HL-60 (cell line): ENCODE data around the gene NEK8.

Source experiments
- GABPA ChIP-seq: IDR thresholded peaks from 2 replicates; pipeline ENCODE4 v1.6.1; 2012; ENCODE audit warnings: low read depth
- REST ChIP-seq: IDR thresholded peaks from 2 replicates; pipeline ENCODE4 v1.6.1; 2012; ENCODE audit warnings: low read depth; ENCODE audit not compliant: insufficient replicate concordance
- TF ChIP-seq, protein P1 (sequence below): IDR thresholded peaks from one replicate; pipeline ENCODE4 v1.5.1; 2011; ENCODE audit warnings: low read length, control low read depth, inconsistent platforms; ENCODE audit not compliant: insufficient read depth

GRCh38 chr17:28783161-28783560 is 54.6 kb downstream of the NEK8 start:
- TF ChIP-seq, protein P1, sequence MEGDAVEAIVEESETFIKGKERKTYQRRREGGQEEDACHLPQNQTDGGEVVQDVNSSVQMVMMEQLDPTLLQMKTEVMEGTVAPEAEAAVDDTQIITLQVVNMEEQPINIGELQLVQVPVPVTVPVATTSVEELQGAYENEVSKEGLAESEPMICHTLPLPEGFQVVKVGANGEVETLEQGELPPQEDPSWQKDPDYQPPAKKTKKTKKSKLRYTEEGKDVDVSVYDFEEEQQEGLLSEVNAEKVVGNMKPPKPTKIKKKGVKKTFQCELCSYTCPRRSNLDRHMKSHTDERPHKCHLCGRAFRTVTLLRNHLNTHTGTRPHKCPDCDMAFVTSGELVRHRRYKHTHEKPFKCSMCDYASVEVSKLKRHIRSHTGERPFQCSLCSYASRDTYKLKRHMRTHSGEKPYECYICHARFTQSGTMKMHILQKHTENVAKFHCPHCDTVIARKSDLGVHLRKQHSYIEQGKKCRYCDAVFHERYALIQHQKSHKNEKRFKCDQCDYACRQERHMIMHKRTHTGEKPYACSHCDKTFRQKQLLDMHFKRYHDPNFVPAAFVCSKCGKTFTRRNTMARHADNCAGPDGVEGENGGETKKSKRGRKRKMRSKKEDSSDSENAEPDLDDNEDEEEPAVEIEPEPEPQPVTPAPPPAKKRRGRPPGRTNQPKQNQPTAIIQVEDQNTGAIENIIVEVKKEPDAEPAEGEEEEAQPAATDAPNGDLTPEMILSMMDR, result no peak
- TF ChIP-seq GABPA, result no peak
- no peak for TF ChIP-seq REST
